ENCODE results near the gene RABL3.
A peak's percentile ranks its signal among the peaks of the same experiment; 100 is the strongest.
"Not testable (repeated sequence)": the region's sequence is repeated elsewhere in the genome, so short reads cannot be mapped to it uniquely, and the experiment has no call there.

RABL3 gene

GRCh38 chr3:120742198-120742848 is at the start of gene RABL3, which contains the start of gene GTF2E1:
RABL3 (minus strand) TSS chr3:120742516; CDS start chr3:120742507, 9 bp downstream.
GTF2E1 (plus strand) TSS chr3:120742744; CDS start chr3:120750553, 7,809 bp downstream.
- DNase-seq: peak; percentile 98

GRCh38 chr3:120791913-120792312 is 49.6 kb upstream of the RABL3 start:
- no peak for DNase-seq

- no peak for DNase-seq
These were observed 48.7 kb upstream of the RABL3 start for GRCh38 chr3:120791010-120791409.

GRCh38 chr3:120785832-120786231 is 43.5 kb upstream of the RABL3 start:
- DNase-seq: not testable (repeated sequence)

- no peak for DNase-seq
These were observed 38.7 kb upstream of the RABL3 start for GRCh38 chr3:120780977-120781376.

- no peak for DNase-seq
These were observed 36.5 kb upstream of the RABL3 start for GRCh38 chr3:120778776-120779175.

DNA sequence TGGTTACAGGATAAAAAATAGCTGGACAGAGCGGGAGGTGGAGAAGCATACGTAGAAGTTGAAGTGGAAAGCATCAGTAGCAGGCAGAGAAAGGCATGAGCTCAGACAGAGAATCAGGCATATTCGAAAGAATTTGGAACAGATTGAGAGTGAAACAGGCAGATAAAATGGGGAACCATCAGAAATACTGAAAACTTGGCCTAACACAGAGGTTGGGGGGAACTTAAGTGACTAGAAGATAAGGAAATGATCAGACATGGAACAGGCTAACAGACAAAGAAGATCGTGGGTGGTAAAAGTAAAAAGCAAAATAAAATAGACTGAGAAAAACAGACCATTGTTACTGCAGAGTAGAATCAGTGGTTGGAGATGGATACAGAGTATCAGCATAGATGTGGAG is 33.1 kb upstream of the RABL3 start:
- DNase-seq: no peak

DNA sequence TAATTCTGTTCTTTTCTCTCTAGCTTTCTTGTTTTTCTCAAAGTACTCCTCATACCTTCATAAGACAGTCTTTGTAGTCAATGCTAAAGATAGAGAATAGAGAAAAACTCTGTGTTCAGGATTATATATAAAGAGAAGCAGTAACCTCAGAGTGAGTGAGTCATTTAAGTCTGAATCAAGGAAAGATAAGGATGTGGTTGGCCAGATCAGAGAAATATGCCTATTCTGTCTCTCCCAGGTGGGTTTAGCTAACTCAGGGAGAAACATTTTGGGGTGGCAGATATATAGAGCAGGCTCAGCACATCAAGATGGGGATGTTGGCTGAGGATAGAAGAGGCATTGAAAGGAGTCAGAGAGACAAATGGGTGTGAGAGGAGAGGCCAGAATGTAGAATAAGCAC is 31.6 kb upstream of the RABL3 start:
- DNase-seq: no peak

GRCh38 chr3:120772081-120772480 is 29.8 kb upstream of the RABL3 start:
- DNase-seq: no peak

GRCh38 chr3:120770891-120771290 is 28.6 kb upstream of the RABL3 start:
- no peak for DNase-seq

DNA sequence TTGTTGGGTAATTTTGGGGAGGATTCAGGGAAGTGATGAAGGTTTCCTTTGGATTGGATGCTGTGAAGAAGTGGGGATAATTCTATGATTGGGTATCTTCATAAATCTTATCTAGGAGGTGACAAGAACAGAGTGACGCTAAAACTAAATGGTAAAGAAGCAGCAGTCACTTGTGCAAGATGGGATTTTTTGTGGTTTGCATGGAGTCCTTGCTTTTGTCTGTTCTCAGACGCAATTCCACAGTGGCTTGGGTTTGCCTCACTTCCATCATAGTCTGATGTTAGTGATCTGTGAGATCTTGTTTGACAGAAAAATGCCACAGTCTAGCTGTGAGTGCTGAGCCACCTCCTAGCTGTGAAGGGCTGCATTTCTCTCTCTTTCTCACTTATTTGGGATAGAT is 27.1 kb upstream of the RABL3 start:
- no peak for DNase-seq

- DNase-seq: no peak
These were observed 24.8 kb upstream of the RABL3 start for GRCh38 chr3:120767106-120767505.

GRCh38 chr3:120766576-120766975 is 24.3 kb upstream of the RABL3 start:
- DNase-seq: no peak

DNA sequence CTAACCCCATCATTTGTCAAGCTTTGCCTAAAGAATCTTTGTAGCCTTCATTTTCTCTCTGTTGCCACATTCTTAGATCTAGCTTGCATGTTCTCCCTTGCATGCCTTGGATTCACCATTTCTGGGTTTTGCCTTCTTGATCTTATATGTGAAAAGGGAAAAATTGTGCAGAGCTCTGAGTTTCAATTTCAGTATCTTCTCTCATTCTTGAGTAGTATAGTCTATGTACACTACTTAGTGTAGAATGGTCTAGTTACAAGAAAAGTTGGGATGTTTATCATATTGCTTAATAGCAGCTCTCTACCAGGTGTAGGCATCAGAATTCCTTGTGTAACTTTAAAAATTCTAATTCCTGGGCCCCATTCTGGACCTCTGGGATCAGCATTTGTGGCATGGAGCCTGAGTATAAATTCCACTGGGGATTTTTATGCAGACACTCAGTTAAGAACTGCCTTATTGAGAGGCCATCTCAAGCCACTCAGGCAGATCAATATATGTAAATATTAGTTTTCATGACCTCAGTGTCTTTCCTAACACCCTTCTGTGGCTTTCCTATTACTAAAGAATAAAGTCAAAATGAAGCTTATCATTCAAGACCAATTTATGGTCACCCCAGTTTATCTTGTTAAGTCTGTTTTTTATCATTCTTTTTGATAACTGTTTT is 23.6 kb upstream of the RABL3 start:
- DNase-seq: no peak

DNA sequence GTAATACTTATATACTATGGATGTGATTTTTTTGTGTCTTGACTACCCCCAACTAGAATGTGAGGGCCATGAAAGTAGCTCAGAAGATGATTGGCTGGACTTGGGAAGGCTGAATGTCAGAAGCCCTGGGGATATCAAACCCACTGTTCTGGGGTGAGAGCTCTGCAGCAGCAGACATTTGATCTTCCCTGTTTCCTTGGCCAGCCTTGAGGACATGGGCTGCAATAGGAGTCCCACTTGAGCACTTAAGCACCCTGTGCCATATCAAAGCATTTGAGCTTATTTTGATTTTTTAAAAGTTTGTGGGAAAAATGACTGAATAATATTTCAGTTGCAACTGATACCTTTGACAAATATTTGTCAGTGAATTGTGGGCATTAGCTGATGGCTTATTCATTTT is 21.9 kb upstream of the RABL3 start:
- no peak for DNase-seq

DNA sequence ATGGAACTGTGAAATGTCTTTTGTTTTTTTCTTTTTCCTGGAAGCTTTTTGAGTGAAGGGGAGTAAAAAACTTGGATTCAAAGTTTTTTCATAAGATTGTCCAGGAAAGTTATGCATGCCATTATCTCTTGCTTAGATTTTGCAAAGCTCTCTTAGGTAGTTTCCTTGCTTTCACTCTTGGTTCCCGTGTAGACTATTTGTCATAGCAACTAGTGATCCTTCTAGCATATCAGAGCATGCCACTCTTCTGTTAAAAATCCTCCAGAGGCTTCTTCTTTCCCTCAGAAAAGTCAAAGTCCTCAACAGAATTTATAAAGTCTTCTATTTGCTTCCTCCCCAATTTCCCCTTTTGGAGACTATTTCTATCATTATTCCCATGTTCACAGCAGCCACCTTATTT is 21.3 kb upstream of the RABL3 start:
- no peak for DNase-seq

DNA sequence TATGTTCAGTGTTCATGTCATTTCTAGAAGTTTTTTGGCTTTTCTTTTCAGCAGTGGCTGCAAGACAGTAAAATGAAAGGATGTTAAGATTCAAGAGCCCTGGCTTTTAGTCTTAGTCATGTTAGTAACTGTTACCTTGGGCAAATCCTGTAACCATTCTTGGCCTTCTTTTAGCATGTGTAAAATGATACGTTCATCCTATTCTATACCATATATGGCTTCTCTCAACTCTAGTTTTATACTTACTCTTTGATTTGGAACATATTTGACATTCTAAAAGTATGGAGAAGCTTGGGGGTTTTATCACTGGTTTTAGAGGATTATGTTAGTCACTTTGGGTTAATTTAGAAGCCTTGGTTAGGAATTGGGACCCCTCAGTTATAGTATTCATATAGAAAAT is 20.3 kb upstream of the RABL3 start:
- no peak for DNase-seq

GRCh38 chr3:120758551-120758950 is 16.2 kb upstream of the RABL3 start:
- not testable (repeated sequence) for DNase-seq

GRCh38 chr3:120756061-120756460 is 13.7 kb upstream of the RABL3 start:
- DNase-seq: no peak

DNA sequence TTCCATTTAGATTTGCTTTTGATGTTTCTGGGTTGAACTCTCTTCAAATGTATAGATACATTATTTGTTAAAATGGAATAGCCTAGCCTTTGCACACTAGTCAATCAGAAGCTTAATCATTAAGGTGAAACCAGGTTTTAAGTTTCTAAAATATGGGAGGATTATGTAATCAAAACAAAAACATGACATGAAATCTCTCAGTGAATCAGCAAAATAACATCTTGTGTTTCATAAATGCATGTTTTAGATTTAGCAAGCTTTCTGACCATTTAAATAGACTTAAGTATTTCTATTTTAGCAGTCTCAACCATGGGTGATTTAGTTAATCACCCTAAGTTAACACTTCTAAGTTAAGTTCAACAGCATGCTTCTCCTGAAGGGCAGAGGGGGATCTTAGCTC is 11.5 kb upstream of the RABL3 start:
- no peak for DNase-seq

- DNase-seq: no peak
These were observed 10.5 kb upstream of the RABL3 start for GRCh38 chr3:120752865-120753264.

GRCh38 chr3:120752230-120752629 is 9.9 kb upstream of the RABL3 start:
- no peak for DNase-seq

GRCh38 chr3:120749843-120750242 is 7.5 kb upstream of the RABL3 start:
- DNase-seq: no peak

DNA sequence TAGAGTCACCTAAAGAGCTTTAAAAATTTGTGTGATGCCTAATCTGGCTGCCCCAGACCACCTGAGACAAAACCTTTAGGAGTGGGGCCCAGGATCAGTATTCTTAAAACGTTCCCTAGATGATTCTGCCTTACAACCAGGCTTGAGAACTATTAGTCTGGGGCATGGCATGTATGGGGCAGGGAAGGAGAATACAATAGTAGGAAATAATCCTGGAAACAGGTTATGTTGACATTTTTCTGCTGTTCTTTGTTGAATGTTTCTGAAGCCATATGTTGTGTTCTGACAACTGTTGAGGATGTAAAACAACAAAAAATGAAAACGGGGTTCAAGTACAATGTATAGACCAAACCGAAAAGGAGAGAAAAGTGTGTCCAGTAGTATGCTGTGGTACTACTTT is 3.1 kb upstream of the RABL3 start:
- no peak for DNase-seq

Measured in NCI-H1694 treated with DMSO at 0.1 percent for 48 hours (cell line).